ENCODE data around the gene ZNF546.
A peak's percentile ranks its signal among the peaks of the same experiment; 100 is the strongest.
"Not testable (repeated sequence)": the region's sequence is repeated elsewhere in the genome, so short reads cannot be mapped to it uniquely, and the experiment has no call there.

ZNF546 gene

DNA sequence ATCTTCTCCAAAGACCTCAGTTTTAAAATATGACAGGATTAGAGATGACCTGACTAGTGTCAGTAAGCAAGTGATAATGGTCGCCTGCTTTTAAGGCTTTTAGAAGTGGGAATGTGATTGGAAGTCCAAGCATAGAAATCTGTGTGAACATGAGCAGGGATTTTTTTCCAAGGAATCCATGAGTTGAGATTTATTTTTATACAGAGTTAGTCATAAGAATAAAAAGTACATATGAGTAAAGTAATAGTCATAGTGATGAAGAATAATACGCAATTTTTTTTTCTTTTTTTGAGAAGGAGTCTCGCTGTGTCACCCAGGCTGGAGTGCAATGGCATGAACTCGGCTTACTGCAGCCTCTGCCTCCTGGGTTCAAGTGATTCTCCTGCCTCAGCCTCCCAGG lies 1.6 kb downstream of the ZNF546 start:
- Histone ChIP-seq H3K9me3 (ENCODE audit: control insufficient read depth, insufficient read depth, low read length) (no peaks in the 10 kb centered on the region), H3K4me1 (ENCODE audit: insufficient read depth, low read length) (no peaks in the 10 kb centered on the region), H3K9ac (ENCODE audit: low read depth, low read length) (no peak overlapping the region), H3K36me3 (ENCODE audit: insufficient read depth, low read length) (no peaks in the 10 kb centered on the region)

DNA sequence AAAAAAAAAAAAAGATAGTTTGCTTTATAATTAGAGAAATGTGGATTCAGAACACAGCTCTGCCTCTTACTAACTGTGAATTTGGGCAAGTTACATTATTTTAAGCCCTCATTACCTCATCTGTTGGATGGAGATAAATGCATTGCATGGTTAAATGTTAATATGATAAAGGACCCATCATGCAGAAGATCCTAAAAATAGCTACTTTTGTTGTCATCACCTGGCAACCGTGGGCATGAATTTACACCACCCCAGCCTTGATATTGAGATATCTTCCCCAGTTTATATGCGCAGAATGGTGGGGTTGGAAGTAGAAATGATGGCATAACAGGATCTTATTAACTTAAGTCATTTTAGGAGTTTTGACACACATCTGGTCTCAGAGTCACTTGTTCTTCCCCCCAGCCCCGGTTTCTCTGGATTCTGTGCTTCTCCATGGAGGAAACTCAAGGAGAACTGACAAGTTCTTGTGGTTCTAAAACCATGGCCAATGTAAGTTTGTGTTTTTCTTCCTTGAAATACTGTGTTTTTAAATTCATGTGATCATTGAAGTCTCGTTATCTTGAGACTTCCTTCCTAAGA lies 8.9 kb downstream of the ZNF546 start:
- Histone ChIP-seq H3K36me3 (ENCODE audit: insufficient read depth, low read length) (peaks cover 6% of the 10 kb centered on the region), H3K9me3 (ENCODE audit: control insufficient read depth, insufficient read depth, low read length) (no peaks in the 10 kb centered on the region), H3K4me1 (ENCODE audit: insufficient read depth, low read length) (no peaks in the 10 kb centered on the region), H3K9ac (ENCODE audit: low read depth, low read length) (no peak overlapping the region)

DNA sequence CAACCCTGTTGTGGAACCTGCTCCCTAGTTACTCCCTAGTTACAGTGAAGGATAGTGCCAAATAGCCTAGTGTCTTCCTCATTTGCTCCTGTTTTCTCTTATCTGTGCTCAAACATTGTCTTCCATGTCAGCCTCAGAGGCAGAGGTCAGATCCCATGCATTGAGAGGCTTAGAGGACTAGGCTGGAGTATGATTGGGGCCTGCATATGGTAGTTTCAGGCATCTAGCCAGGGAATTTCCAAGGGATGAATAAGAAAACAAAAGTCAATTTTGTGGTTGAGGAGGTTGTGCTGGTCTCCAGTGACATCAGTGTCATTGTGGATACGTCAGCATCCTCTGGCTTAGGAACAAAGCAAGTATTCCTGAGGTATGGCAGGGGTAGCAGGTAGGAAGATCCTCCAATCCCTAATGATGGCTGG lies 9.4 kb downstream of the ZNF546 start:
- no peaks in the 10 kb centered on the region for H3K9me3 ChIP-seq (ENCODE audit: control insufficient read depth, insufficient read depth, low read length)
- no peak overlapping the region for H3K9ac ChIP-seq (ENCODE audit: low read depth, low read length)
- peaks cover 6% of the 10 kb centered on the region for H3K36me3 ChIP-seq (ENCODE audit: insufficient read depth, low read length)
- H3K4me1 ChIP-seq (ENCODE audit: insufficient read depth, low read length), result no peaks in the 10 kb centered on the region

DNA sequence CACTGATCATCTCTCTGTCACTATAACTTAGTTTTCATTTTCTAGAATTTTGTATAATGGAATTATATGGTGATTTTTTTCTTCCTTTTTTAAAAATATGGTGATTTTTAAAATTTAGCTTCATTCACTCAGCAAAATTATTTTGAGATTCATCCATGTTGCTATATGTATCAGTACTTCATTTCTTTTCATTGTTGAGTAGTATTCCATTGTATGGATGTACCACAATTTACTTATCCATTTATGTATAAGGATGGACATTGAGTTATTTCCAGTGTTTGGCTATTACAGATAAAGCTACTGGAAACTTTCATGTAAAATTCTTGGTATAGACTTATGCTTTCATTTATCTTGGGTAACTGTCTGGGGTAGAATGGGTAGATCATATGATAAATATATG lies 12.8 kb downstream of the ZNF546 start:
- Histone ChIP-seq H3K9ac (ENCODE audit: low read depth, low read length) (no peak overlapping the region), H3K9me3 (ENCODE audit: control insufficient read depth, insufficient read depth, low read length) (peaks cover 20% of the 10 kb centered on the region), H3K36me3 (ENCODE audit: insufficient read depth, low read length) (peaks cover 6% of the 10 kb centered on the region), H3K4me1 (ENCODE audit: insufficient read depth, low read length) (no peaks in the 10 kb centered on the region)

DNA sequence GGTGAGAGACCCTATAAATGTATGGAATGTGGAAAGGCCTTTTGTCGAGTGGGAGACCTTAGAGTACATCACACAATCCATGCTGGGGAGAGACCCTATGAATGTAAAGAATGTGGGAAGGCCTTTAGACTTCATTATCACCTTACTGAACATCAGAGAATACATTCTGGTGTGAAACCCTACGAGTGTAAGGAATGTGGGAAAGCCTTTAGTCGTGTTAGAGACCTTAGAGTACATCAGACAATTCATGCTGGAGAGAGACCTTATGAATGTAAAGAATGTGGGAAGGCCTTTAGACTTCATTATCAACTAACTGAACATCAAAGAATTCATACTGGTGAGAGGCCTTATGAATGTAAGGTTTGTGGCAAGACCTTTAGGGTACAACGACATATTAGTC lies 17.1 kb downstream of the ZNF546 start:
- no peaks in the 10 kb centered on the region for H3K4me1 ChIP-seq (ENCODE audit: insufficient read depth, low read length)
- H3K9ac ChIP-seq (ENCODE audit: low read depth, low read length), result no peak overlapping the region
- peaks cover 32% of the 10 kb centered on the region for H3K9me3 ChIP-seq (ENCODE audit: control insufficient read depth, insufficient read depth, low read length)
- H3K36me3 ChIP-seq (ENCODE audit: insufficient read depth, low read length), result peaks cover under 1% of the 10 kb centered on the region; the same call in 1 of the 2 replicates

DNA sequence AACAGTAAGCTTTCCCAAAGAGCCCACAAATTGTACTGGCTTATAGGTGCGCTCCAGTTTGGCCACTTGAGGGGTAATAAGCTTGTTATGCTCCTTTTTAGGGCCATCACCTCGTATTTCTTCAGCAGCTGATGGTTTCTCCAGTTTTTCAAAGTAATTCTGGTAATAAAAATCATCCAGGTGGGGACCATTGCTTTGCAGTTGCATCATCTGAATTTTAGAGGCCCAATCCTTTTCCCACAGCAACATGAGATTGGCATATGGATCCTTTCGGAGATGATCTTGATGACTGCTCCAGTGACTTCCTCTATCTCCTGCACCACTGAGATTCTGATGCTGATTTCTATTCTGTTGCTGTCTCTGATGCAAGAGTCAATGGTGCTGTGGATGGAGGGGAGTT lies 27.1 kb downstream of the ZNF546 start:
- no peaks in the 10 kb centered on the region; the same call in 1 of the 2 replicates for H3K36me3 ChIP-seq (ENCODE audit: insufficient read depth, low read length)
- H3K4me1 ChIP-seq (ENCODE audit: insufficient read depth, low read length), result no peaks in the 10 kb centered on the region
- peaks cover 39% of the 10 kb centered on the region for H3K9me3 ChIP-seq (ENCODE audit: control insufficient read depth, insufficient read depth, low read length)
- no peak overlapping the region for H3K9ac ChIP-seq (ENCODE audit: low read depth, low read length)

DNA sequence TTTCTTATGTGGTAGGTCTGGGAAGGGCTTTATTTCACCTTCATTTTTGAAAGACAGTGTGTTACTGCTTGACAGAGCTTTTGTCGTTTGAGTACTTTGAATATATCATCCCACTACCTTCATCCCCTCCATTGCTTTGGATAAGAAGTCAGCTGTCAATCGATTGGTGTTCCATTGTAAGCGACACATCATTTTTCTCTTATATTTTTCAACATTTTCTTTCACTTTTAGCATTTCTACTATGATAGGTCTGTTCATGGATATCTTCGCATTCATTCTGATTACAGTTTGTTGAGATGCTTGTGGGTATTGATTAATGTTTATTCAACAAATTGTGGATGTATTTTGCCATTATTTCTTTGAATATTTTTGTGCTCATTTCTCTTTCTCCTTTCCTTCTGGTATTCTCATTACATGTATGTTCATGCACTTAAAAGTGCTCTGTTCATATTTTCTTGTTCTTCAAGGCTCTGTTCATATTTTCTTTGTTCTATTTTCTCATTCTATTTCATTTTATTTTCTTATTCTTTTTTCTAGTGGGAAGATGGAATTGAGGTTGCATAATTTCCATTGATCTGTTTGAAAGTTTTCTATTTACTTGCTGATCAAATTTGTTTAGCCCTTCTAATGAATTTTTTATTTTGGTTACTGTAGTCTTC lies 29.2 kb downstream of the ZNF546 start:
- Histone ChIP-seq H3K36me3 (ENCODE audit: insufficient read depth, low read length) (no peaks in the 10 kb centered on the region; the same call in 1 of the 2 replicates), H3K9ac (ENCODE audit: low read depth, low read length) (no peak overlapping the region), H3K4me1 (ENCODE audit: insufficient read depth, low read length) (no peaks in the 10 kb centered on the region), H3K9me3 (ENCODE audit: control insufficient read depth, insufficient read depth, low read length) (peaks cover 54% of the 10 kb centered on the region)

DNA sequence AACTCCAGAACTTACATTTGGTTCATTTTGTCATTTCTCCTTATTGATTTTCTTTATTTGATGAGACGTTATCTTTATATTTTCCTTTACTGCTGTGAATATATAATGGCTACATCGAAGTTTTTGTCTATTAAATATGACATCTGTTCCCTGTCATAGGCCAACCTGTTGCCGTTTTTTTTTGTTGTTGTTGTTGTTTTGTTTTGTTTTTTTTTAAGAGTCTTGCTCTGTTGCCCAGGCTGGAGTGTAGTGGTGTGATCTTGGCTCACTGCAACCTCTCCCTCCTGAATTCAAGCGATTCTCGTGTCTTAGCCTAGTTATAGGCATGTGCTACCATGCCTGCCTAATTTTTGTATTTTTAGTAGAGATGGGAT lies 29.7 kb downstream of the ZNF546 start:
- Histone ChIP-seq H3K36me3 (ENCODE audit: insufficient read depth, low read length) (no peaks in the 10 kb centered on the region; the same call in 1 of the 2 replicates), H3K9ac (ENCODE audit: low read depth, low read length) (no peak overlapping the region), H3K4me1 (ENCODE audit: insufficient read depth, low read length) (no peaks in the 10 kb centered on the region), H3K9me3 (ENCODE audit: control insufficient read depth, insufficient read depth, low read length) (peaks cover 58% of the 10 kb centered on the region)

DNA sequence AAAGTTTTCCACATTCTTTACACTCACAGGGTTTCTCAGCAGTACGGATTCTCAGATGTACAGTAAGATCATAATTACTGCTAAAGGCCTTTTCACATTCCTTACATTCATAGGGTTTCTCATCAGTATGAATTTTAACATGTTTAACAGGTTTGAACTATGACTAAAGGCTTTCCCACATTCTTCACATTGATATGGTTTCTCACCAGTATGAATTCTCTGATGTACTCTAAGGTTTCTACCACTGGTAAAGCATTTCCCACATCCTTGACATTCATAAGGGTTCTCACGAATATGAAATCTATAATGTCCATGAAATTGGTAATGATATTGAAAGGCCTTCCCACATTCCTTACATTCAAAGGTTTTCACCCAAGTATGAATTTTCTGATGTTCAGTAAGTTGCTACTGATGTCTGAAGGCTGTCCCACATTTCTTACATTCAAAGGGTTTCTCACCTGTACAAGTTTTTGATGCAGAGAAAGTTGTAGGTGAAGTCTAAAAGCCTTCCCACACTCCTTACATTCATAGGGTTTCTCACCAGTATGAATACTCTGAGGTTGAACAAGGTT lies 37.2 kb downstream of the ZNF546 start:
- Histone ChIP-seq H3K4me1 (ENCODE audit: insufficient read depth, low read length) (no peaks in the 10 kb centered on the region), H3K9ac (ENCODE audit: low read depth, low read length) (no peak overlapping the region), H3K36me3 (ENCODE audit: insufficient read depth, low read length) (peaks cover 17% of the 10 kb centered on the region), H3K9me3 (ENCODE audit: control insufficient read depth, insufficient read depth, low read length) (peaks cover 72% of the 10 kb centered on the region)

DNA sequence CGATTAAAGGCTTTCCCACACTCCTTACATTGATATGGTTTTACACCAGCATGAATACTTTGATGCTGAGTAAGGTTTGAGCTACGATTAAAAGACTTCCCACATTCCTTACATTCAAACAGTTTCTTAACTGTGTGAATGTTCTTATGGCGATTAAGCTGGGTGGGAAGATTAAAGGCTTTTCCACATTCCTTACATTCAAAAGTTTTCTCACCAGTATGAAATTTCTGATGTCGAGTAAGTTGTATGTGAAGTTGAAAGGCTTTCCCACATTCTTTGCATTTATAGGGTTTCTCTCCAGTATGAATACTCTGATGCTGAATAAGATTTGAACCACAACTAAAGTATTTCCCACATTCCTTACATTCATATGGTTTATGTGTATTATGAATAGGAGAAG lies 39.1 kb downstream of the ZNF546 start:
- Histone ChIP-seq H3K9me3 (ENCODE audit: control insufficient read depth, insufficient read depth, low read length) (peaks cover 58% of the 10 kb centered on the region), H3K9ac (ENCODE audit: low read depth, low read length) (no peak overlapping the region), H3K4me1 (ENCODE audit: insufficient read depth, low read length) (no peaks in the 10 kb centered on the region), H3K36me3 (ENCODE audit: insufficient read depth, low read length) (peaks cover 17% of the 10 kb centered on the region)

DNA sequence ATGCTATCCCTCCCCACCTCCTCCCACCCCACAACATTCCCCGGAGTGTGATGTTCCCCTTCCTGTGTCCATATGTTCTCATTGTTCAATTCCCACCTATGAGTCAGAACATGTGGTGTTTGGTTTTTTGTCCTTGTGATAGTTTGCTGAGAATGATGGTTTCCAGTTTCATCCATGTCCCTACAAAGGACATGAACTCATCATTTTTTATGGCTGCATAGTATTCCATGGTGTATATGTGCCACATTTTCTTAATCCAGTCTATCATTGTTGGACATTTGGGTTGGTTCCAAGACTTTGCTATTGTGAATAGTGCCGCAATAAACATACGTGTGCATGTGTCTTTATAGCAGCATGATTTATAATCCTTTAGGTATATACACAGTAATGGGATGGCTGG lies 41.2 kb downstream of the ZNF546 start:
- H3K36me3 ChIP-seq (ENCODE audit: insufficient read depth, low read length), result peaks cover 15% of the 10 kb centered on the region
- not testable (repeated sequence) for H3K9ac ChIP-seq (ENCODE audit: low read depth, low read length); H3K4me1 ChIP-seq (ENCODE audit: insufficient read depth, low read length)
- peaks cover 44% of the 10 kb centered on the region for H3K9me3 ChIP-seq (ENCODE audit: control insufficient read depth, insufficient read depth, low read length)

DNA sequence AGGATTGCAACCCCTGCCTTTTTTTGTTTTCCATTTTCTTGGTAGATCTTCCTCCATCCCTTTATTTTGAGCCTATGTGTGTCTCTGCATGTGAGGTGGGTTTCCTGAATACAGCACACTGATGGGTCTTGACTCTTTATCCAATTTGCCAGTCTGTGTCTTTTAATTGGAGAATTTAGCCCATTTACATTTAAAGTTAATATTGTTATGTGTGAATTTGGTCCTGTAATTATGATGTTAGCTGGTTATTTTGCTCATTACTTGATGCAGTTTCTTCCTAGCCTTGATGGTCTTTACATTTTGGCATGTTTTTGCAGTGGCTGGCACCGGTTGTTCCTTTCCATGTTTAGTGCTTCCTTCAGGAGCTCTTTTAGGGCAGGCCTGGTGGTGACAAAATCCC lies 44.9 kb downstream of the ZNF546 start:
- not testable (repeated sequence) for H3K9ac ChIP-seq (ENCODE audit: low read depth, low read length); H3K4me1 ChIP-seq (ENCODE audit: insufficient read depth, low read length)
- Histone ChIP-seq H3K9me3 (ENCODE audit: control insufficient read depth, insufficient read depth, low read length) (peaks cover 36% of the 10 kb centered on the region), H3K36me3 (ENCODE audit: insufficient read depth, low read length) (peaks cover 11% of the 10 kb centered on the region; the same call in 1 of the 2 replicates)

DNA sequence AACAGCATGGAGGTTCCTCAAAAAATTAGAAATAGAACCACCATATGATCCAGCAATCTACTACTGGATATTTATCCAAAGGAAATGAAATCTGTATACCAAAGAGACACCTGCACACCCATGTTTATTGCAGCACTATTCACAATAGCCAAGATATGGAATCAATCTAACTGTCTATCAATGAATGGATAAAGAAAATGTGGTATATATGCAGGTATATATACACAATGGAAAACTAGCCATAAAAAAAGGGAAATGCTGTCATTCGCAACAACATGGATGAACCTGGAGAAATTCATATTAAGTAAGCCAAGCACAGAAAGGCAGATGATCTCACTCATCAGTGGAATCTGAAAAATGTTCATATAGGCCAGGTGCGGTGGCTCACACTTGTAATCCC lies 56.6 kb downstream of the ZNF546 start:
- H3K36me3 ChIP-seq (ENCODE audit: insufficient read depth, low read length), result no peaks in the 10 kb centered on the region
- no peaks in the 10 kb centered on the region for H3K4me1 ChIP-seq (ENCODE audit: insufficient read depth, low read length)
- H3K9me3 ChIP-seq (ENCODE audit: control insufficient read depth, insufficient read depth, low read length), result peaks cover 6% of the 10 kb centered on the region; the same call in 1 of the 2 replicates
- no peak overlapping the region for H3K9ac ChIP-seq (ENCODE audit: low read depth, low read length)

DNA sequence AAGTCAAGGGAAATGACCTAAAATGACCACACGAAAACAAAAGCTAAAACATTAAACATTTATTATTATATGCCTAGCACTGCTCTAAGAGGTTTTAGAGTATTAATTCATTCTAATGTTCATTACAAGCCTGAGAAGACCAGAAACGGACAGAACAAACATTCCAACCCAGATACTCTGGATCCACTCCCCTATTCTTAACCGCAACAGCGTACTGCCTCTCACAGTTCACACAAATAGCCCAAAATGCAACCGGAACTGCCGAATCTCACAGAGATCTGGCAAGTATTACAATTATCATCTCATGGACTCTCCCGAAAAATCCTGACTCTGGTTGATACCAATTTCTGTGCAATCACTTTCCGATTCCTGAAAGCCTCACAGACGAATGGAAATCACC lies 57.8 kb downstream of the ZNF546 start:
- Histone ChIP-seq H3K4me1 (ENCODE audit: insufficient read depth, low read length) (no peaks in the 10 kb centered on the region), H3K9ac (ENCODE audit: low read depth, low read length) (peak overlapping the region; percentile 89; the same call in 1 of the 2 replicates), H3K9me3 (ENCODE audit: control insufficient read depth, insufficient read depth, low read length) (peaks cover 1% of the 10 kb centered on the region; the same call in 1 of the 2 replicates), H3K36me3 (ENCODE audit: insufficient read depth, low read length) (no peaks in the 10 kb centered on the region)

DNA sequence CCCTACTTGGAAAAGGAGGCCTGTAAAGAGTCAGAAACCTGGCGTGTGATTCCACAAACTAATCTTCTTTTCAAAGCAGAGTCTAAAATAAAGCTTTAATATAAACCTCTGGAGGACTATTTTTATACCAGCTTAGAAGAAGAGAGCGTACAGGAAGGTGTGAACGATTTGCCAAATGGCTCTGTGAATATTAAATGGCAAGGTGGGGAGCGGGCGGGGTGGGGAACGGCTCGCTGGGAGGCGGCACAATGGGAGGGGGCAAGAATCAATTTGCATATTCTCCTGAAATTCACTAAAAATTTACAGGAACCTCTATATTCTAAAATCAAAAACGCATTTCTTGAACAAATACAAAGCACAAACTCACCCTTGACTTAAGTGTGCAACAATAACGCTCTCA lies 58.2 kb downstream of the ZNF546 start:
- H3K36me3 ChIP-seq (ENCODE audit: insufficient read depth, low read length), result no peaks in the 10 kb centered on the region
- peak overlapping the region; percentile 89 for H3K9ac ChIP-seq (ENCODE audit: low read depth, low read length)
- H3K9me3 ChIP-seq (ENCODE audit: control insufficient read depth, insufficient read depth, low read length), result no peaks in the 10 kb centered on the region; the same call in 1 of the 2 replicates
- no peaks in the 10 kb centered on the region for H3K4me1 ChIP-seq (ENCODE audit: insufficient read depth, low read length)

Data from ES-I3 (cell line).